Cardiac ventricle fibroblast (primary cell): ENCODE results near the gene PHLDA3. TPM values are rescaled to one million over a fixed set of nuclear protein-coding genes. Genes with fewer than 3 reads are reported as not detected.

Experiments used
- total RNA-seq: library from RNA; depleted of rRNA; stranded (reverse); fragments of >200 nt; gene quantifications from 2 replicates; pipeline ENCODE4 v1.2.3, GENCODE V29; 2015

The PHLDA3 gene
- total RNA-seq, result 100 and 108 TPM in 2 replicates

GRCh38 chr1:201468844-201469644 is at the start of gene PHLDA3:
TSS of gene PHLDA3 (minus strand) at chr1:201469188. CDS start at chr1:201468786, 402 bp downstream.

GRCh38 chr1:201506557-201507359 is 37.8 kb upstream of the PHLDA3 start, which contains the start of gene CSRP1:
TSS of gene CSRP1 (minus strand) at chr1:201507123. CDS start at chr1:201496303, 10,820 bp downstream.

Other genes starting within 250 kb of the PHLDA3 start
- gene PKP1, start 185.7 kb downstream of the PHLDA3 start, total RNA-seq, result 0.15 and 0.19 TPM in 2 replicates
- gene TNNT2, start 91.5 kb downstream of the PHLDA3 start, total RNA-seq, result 0.78 TPM in 1 of 2 replicates, not detected in the other
- not detected in 2 replicates for gene LAD1, start 69.9 kb downstream of the PHLDA3 start, total RNA-seq
- gene TNNI1, start 47.5 kb downstream of the PHLDA3 start, total RNA-seq, result not detected in 2 replicates
- gene CSRP1, start 37.9 kb upstream of the PHLDA3 start, total RNA-seq, result 536 and 644 TPM in 2 replicates
- 106 and 115 TPM in 2 replicates for gene NAV1, start 69.9 kb upstream of the PHLDA3 start, total RNA-seq